ENCODE measurements around the gene DDX47.
"Not testable (repeated sequence)": the region's sequence is repeated elsewhere in the genome, so short reads cannot be mapped to it uniquely, and the experiment has no call there.

The DDX47 gene

DNA sequence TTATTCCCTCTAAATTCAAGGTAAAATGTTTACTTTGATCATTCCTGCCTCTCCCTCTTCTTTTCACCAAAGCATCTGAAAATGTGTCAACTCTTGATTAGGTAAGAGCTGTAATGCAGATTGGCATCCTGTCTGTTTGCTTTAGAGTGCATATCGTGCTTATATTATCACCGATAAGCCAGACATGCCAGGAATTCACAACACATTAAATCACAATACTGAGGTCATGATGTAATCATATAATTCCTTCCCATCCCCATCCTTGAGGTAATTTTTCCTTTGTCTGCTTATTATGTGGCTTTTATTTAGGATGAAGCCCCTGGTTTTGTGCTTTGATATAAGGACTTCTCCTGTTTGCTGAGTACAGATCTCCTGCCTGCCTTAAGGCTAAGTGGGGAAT, 10.2 kb downstream of the DDX47 start:
- no peak for DNase-seq

DNA sequence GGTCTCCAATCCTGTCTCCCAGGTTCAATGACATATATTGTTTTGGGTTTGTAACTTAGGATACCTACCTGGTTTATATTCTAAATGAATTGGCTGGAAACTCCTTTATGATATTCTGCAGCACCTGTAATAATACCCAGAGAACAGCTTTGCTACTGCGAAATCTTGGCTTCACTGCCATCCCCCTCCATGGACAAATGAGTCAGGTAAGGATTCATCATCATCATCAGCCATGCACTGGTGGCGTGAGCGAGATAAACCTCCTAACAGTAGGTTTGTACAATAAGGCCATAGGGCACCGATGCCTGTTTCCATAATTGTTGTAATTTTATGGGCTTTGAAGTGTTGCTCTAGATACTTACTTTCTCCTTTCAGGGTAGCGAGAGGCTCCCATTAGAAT, 10.7 kb downstream of the DDX47 start:
- no peak for DNase-seq

DNA sequence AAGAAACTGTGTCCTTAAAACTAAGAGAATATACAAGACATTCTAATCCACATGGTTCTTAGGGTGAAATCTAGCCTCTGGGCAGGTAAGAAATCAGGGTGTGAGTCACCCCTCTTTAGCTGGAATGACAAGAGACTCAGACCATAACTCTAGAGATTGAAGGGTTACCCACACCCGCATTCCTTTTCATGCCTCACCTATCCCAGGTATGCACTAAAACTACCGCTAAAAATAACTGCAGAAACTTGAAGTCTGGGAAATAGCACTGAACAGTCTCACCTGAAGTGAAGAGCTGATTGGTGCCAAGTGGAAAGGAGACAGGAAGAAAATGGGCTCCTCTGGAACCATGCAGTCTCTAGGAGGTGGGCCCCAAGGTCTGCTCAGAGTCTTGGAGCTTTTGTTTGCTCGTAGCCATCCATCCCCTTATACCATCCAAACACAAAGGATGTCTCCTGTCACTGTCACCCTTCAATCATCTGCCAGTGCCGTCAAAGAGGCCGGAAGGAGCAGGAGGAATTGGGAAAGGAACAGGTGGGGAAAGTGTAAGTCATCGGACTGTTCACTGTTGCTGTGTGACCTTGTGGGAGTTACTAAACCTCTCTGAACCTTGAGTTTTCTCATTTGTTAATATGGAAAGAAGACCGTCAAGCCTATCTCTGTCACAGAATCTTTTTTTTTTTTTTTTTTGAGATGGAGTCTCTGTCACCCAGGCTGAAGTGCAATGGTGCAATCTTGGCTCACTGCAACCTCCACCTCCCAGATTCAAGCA, 22.4 kb downstream of the DDX47 start:
- DNase-seq = no peak

DNA sequence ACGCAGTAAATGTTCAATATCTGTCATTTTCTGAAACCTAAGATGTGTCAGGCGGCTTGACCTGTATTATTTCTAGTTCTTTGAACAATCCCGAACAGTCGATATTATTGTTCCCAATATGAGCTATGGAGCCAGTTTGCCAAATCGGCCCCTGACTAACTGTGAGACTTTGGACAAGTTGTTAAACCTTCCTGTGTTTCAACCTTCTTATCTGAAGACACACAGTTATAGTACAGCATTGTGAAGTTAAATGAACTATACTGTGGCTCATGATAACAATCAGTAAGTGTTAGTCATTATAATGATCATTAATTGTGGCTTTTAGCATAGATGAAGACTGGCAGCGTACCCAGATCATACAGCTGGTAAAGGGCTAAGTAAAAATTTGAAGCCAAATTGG, 23.4 kb downstream of the DDX47 start:
- DNase-seq = no peak

DNA sequence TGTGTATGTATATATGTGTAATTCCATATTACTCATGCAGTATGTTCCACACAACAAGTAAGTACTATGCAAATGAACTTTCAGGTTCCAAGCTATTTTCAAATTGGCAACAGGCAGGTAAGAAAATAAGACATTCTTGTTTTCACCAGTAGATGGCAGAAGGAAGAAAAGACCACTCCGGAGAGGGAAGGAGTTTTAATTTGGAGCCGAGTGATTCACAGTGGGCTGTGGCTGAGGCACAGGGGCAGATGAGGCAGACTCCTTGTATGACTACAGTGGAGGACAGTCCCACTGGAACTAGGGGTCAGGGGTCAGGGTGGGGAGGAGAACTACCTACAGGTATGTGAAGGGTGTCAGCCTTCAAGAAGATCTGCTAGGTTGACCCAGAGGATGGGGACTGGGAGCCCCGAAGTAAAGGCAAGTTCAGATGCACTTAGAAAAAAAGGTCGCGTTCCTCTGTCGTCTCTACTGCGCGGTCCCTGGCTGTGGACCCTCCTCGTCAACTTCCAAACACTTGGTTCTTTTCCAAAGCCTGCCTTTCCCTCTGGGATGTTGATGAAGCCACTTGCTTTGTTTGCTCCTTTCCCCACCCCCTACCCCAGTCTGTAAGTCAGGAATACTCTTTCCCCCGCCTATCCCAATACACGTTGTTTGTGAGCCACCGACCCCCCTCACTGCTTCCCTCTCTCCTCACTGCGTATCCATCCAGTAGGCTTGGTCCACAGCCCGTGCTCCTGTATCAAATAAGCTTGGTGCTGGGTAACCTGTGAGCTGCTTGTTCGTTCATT, 24.1 kb downstream of the DDX47 start:
- peak; percentile 62 for DNase-seq

DNA sequence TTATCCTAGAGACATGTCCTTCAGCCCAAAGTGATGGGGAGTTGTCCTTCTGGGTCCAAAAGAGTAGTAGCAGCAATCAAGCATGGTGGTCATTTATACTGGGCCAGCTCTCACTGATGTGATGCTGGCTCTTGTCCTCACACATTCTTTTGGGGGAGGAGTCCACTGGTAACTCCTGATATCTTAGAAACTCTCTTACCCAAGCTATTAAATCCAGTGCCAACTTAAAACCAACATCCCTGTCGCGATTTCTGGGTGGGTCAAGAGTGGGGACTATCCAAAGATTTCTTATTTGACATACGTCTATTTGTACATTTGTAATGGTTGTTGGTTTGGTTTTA, 24.6 kb downstream of the DDX47 start:
- DNase-seq = no peak

DNA sequence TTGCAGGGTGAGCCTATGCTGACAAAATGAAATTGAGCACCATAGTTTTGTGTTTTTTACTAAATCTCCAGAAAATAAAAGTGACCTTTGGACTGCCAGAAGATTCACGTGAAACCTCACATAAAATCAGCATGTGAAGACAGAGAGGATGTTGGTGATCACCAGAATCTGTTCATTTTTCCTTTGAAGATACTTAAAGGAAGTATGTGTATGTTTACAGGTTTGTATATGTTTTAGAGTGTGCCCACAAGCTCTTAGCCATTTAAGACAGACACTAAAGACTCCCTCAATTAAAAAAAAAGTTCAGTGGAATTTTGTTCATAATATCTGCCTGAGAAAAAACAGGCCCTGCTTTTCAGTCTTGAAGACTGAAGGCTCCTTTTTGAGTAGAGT, 25.9 kb downstream of the DDX47 start:
- no peak for DNase-seq

DNA sequence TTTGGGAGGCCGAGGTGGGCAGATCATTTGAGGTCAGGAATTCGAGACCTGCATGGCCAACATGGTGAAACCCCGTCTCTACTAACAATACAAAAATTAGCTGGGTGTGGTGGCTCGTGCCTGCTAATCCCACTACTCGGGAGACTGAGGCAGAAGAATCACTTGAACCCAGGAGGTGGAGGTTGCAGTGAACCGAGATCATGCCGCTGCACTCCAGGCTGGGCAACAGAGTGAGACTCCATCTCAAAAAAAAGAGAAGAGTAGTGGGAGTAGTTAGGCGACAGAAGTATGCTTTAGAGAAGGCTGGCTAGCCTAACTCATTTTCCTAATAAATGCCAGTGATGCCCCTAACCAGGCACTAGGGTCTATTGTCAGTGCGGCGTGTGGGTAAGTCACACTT, 26.3 kb downstream of the DDX47 start:
- not testable (repeated sequence) for DNase-seq

DNA sequence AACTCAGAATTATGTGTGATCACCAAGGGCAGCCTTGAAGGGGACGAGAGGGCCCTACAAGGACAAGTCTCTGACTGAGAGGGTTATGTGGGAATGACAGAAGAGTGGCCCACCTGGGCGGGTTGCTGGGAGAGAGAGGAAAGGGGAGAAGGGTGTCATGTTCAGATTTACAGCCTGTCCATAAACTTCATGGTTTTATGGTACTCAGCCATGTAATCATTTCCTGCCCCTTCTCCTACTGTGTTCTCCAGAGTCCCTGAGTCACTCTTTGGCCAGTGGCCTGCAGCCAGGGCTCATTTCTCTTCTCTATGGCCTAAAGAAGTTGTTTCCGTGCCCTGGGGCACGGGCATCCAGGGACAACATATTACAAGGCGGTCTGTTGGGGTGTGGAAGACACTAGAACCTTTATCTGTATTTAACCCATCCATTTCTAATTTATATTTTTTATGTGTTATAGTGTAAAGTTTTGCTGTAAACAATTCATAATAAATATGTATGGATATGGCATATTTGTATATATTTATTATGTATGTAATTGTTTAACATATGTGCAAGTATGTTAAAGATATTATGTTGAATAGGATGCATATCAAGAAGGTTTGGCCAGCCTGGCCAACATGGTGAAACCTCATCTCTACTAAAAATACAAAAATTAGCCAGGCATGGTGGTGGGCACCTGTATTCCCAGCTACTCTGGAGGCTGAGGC, 26.9 kb downstream of the DDX47 start:
- no peak for DNase-seq

DNA sequence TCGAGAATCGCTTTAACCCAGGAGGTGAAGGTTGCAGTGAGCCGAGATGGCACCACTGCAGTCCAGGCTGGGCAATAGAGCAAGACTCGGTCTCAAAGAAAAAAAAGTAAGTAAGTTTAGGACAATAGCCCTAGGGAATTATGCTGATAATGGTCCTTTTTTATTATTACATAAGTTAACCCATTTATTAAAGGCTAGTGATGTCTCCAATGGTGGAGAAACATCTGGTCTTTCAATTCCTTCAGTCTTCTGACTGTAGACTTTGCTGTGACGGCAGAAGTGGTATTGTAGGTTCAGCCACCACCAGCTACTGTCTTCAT, 27.4 kb downstream of the DDX47 start:
- no peak for DNase-seq

DNA sequence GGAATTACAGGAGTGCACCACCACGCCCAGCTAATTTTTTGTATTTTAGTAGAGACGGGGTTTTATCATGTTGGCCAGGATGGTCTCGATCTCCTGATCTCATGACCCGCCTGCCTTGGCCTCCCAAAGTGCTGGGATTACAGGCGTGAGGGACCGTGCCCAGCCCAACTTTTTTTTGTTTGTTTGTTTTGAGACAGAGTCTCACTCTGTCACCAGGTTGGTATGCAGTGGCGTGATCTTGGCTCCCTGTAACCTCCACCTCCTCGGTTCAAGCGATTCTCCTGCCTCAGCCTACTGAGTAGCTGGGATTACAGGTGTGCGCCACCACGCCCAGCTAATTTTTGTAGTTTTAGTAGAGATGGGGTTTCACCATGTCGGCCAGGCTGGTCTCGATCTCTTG, 28.3 kb downstream of the DDX47 start:
- DNase-seq = not testable (repeated sequence)

DNA sequence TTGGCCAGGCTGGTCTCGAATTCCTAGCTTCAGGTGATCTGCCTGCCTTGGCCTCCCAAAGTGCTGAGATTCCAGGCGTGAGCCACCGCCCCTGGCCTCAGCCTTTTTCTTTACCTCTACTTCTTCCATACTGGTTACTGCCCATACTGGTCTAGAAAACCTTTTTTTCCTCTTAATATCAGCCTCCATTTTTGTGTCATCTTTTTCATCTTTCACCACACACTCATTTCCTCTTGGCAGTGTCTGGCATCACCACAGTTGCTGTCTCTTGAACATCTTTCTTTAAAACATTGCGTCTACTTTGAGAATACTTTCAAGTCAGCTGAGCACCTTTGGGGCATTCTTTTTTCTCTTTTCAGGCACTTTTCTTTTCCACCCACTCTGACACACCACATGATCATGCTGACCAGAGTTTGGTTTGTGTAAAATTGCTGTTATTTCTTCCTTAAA, 32.7 kb downstream of the DDX47 start:
- DNase-seq = no peak

DNA sequence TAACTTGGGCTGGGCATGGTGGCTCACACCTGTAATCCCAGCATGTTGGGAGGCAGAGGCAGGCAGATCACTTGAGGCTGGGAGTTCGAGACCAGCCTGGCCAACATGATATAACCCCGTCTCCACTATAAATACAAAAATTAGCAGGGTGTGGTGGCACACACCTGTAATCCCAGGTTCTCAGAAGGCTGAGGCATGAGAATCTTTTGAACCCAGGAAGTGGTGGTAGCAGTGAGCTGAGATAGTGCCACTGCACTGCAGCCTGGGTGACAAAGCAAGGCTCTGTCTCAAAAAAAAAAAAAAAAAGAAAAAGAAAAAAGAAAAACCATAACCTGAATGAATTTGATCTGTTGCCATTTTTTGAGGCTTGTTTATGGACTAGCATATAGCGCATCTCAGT, 33.6 kb downstream of the DDX47 start:
- not testable (repeated sequence) for DNase-seq

DNA sequence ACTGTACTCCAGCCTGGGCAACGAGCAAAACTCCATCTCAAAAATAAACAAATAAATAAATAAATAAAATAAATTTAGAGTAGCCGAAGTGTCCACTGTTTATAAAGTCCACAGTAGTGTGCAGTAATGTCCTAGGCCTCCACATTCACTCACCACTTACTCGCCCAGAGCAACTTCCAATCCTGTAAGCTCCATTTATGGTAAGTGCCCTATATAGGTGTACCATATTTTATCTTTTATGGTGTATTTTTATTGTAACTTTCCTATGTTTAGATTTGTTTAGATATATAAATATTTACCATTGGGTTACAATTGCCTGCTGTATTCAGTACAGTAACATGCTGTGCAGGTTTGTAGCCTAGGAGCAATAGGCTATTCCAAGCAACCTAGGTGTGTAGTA, 40.3 kb downstream of the DDX47 start:
- DNase-seq = no peak

DNA sequence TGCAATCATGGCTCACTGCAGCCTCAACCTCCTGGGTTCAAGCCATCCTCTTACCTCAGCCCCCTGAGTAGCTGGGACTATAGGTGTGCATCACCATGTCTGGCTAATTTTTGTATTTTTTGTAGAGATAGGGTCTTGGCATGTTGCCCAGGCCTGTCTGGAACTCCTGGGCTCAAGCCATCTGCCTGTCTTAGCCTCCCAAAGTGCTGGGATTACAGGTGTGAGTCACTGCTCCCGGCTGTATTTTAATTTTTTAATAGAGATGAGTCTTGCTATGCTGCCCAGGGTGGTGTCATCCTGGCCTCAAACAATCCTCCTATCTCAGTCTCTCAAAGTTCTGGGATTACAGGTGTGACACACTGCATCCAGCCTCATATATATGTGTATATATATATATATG, 46.5 kb downstream of the DDX47 start:
- DNase-seq = peak; percentile 28

DNA sequence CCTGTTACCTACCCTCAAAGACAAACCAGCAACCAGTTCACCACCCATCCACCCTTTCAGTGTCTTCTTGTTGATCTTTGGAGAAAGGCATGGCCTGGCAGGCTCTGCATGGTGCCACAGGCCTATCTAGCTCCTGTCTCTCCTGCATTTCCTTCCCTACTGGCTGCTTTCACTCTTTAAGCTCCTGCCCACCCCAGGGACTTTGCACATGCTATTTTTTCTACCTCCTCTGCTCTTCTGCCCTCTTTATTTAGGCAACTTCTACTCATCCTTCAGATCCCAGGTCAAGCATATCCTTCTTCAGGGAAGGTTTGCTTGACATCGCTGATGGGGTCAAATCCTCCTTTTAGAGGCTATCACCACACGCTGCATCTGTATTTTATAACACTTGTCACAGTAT, 51.1 kb downstream of the DDX47 start:
- no peak for DNase-seq

DNA sequence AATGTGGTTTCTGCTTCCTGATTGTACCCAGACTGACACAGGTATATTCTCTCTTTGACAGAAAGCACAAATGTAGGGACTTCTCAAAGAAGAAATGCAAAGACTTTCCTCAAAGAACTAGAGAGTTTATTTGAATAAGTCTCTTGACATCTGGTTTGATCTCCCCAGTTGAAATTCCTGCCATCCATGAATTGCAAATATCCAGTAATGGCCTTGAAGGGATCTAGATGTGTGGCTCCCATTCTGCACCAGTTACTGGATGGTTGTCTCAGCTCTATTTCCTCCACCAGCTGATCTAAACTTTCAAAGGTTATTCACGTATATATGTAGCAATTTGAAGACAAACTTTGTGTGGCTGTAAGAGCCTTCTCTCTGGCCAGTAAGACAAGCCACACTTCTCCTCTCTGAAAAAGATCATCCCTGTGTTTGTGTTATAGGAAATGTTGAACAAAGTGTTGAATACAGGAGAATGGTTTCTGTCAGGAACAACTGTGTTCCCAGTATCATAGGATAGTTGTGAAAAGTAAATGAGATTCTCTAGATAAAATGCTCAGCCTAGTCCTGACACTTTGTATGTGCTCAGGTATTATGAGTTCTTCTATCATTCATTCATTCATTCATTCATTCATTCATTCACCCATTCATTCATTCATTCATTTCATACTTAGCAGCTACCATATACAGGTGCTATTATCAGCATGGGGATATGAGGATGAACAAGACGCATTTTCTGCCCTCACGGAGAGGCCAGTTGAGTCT, 55.5 kb downstream of the DDX47 start:
- no peak for DNase-seq

DNA sequence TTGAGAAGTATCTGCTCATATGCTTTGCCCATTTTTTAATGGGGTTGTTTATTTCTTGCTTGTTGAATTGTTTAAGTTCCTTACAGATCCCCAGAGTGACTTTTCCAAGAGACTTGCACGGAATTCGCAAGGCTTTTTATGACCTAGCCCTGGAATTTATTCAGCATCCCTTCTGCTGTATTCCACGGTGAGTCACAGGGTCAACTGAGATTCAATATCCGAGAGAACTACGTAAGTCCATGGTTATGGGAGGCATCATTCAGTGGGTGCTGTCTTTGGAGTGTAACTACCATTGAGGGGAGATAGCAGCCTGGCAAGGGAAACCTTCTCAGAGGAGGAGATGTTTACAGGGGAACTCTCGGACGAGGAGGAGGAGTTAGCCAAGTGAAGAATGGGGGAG, 57.3 kb downstream of the DDX47 start:
- DNase-seq = no peak

DNA sequence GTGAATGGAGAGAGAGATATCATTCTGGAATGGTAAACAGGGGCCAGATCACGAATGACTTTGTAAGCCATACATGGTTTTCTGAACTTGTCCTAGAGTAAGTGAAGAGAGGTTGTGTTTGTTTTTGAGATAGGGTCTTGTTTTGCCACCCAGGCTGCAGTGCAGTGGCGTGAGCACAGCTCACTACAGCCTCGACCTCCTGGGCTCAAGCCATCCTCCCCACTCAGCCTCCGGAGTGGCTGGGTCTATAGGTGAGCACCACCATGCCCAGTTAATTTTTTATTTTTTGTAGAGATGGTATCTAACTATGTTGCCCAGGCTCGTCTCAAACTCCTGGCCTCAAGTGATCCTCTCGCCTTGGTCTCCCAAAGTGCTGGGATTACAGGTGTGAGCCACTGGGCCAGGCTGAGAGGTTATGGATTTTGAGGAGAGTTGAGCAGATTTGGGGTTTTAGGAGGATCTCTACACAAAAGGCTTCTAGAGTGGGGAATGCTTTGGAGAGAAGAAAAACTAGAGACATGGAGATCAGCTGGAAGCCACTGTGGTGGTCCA, 58.5 kb downstream of the DDX47 start:
- DNase-seq = no peak

DNA sequence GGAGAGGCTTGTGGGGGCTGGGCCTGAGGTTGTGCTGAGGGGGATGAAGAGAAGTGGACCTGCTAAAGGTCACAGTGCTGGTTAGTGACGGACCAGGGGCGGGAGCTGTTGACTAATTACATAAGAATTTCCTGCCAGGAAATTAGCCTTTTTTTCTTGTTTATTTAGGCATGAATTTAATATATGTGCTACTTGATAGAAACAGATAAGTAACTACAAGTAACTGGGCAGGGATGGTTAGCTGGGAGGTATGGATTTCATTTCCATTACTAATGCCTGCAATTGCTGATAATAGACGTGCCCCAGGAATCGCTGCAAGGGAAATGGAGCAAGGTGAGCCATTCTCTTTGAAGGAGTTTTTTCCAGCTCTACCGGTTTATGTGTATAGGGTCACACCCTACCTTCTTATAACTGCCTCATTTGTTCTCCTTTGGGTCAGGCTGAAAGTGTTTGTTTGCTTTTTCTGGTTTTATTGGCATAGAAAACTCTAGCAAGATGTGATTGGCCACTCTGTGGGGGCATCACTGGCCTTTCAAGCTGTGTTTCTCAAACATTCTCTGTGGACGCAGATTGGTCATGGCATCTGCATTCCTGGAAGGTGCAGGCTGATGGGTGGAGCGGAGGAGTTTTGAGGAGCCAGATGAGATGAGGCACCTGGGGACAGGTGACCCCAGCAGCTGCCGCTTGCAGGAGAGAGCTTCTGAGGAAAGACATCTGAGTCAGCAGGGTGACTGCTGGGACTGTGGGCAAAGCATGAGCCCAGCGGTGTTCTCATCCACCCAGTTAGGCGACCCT, 59.2 kb downstream of the DDX47 start:
- peak; percentile 96 for DNase-seq

DNA sequence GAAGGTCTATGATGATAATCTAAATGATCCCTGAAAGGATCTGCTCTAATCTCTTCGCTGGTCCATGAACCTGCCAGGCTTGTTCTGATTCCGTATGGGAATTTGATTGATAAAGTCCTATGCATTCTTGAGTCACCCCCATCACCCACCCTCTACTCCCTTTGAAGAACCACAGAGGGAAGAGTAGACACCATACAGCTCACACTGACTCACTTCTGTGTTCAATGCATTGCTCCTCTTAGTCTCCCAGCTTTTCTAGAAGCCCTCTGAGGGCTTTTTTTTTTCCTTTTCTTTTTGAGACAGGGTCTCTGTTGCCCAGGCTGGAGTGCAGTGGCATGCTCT, 59.8 kb downstream of the DDX47 start:
- DNase-seq = no peak

DNA sequence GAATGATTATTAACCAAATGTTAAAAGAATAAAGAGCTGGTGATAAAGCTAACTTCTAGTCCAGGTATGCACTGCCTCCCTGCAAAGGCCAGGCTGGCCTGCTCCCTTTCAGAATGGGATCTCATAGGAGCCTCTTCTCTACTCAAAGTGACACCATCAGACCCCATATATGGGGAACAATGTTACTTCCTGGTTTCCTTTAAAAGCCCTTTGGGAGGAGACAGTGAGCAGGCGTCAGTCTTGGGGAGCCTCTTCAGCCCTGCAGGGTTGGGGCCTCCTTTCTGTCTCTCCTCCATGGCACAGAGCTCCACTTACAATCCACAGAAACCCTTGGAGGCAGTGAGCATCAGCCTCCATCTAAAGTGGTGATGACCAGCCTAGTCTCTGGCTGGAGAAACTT, 60.9 kb downstream of the DDX47 start:
- no peak for DNase-seq
